ENCODE results near the gene TEKT4.
"Not testable (repeated sequence)": the region's sequence is repeated elsewhere in the genome, so short reads cannot be mapped to it uniquely, and the experiment has no call there.

Gene TEKT4

DNA sequence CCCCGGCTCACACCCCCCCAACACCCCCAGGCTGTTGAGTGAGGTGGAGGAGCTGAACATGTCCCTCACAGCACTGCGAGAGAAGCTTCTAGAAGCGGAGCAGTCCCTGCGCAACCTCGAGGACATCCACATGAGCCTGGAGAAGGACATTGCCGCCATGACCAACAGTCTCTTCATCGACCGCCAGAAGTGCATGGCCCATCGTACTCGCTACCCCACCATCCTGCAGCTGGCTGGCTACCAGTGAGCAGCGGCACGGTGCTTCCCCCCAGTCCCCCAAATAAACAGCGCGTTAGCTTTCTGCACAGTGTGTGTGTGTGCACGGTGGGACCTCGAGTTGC is 5.3 kb downstream of the TEKT4 start:
- DNase-seq: no peak

DNA sequence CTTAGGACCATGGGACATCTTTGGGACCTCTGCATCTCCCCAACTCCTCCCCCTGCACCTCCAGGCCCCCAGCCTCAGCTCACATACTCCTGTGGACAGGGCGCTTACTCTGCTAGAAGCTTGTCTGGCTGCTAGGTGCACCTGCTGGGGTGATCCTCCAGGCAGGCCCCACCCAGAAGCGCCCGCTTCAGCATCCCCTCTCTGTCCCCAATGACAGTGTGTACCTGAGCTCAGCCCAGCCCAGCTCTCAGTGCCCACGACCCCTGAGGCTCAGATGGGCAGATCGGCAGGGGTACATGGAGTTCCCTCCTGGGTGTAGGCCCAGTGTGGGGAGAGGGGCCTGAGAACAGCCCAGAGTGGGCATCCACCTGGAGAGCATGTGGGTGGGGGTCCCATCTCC is 5.9 kb downstream of the TEKT4 start:
- no peak for DNase-seq

DNA sequence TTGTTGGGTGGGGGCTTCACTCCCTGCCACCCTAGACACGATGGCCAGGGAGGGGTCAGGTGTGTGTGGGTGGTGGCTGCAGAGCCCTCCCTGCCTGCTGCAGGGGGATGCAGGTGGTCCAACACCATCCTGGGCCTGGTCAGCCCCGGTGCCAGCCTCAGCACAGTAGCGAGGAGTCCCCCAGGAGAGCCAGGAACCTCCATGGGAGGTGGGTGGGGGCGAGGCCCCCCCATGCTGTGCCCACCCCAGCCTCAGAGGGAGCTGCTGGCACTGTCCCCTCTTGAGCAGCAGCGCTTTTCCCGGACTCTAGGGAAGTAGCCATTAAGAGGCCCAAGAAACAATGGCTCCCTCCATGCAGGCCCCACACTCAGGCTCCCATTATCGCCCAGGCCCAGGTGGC is 7.3 kb downstream of the TEKT4 start:
- not testable (repeated sequence) for DNase-seq

- no peak for DNase-seq
Observed at GRCh38 chr2:94879314-94879981, 8.2 kb downstream of the TEKT4 start.

- DNase-seq: no peak
Observed at GRCh38 chr2:94879982-94880377, 8.8 kb downstream of the TEKT4 start.

- no peak for DNase-seq
Observed at GRCh38 chr2:94880507-94880906, 9.3 kb downstream of the TEKT4 start.

GRCh38 chr2:94881070-94881469 is 9.8 kb downstream of the TEKT4 start:
- no peak for DNase-seq

- DNase-seq: no peak
Observed at GRCh38 chr2:94890234-94890633, 19.0 kb downstream of the TEKT4 start.

DNA sequence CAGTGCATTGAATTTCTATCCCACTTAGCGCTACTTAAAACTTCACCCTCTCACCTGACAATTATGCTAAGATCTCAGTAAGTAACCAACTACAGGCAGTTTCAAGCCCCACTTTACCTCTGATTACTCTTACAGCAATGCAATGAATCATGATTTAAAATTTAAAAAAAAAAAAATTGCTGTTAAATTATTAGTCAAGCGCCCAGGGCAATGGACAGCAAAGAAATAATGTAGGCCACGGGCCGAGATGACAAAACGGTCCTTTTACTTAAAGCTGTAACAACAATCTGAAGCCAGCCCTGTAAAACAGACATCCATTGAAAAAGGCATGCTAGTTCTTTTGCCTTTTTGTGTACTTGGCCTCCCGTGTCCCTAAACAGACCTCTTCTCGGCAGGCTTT is 24.0 kb downstream of the TEKT4 start:
- not testable (repeated sequence) for DNase-seq

- not testable (repeated sequence) for DNase-seq
Observed at GRCh38 chr2:94906976-94907375, 35.7 kb downstream of the TEKT4 start.

DNA sequence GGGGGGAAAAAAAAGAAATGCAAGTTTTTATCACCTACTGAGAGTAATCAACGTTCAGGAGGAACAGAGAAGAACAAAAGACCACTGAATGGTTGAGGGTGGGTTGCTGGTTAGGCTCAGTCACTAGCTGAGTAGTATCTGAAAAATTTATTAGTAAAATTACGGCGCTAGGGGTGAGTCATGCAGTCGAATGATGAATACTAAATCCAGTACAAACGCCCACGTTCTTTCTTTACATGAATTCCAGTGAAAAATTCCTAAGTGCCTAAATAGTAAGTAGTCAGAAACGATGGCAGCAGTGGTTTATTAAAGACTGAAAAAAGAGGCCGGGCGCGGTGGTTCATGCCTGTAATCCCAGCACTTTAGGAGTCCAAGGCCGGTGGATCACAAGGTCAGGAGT is 52.0 kb downstream of the TEKT4 start:
- no peak for DNase-seq

GRCh38 chr2:94924999-94925398 is 53.8 kb downstream of the TEKT4 start:
- DNase-seq: not testable (repeated sequence)

All from activated CD8-positive, alpha-beta memory T cell treated with anti-CD3 and anti-CD28 coated beads for 24 hours (primary cell).